NCI-H2171 treated with DMSO at 0.1 percent for 48 hours (cell line): ENCODE measurements around the gene KIAA1328.
A peak's percentile ranks its signal among the peaks of the same experiment; 100 is the strongest.

ENCODE experiments used
- DNase-seq: peaks from one replicate; lab custom pipeline; 2025; lab: John Stamatoyannopoulos, UW

The KIAA1328 gene

DNA sequence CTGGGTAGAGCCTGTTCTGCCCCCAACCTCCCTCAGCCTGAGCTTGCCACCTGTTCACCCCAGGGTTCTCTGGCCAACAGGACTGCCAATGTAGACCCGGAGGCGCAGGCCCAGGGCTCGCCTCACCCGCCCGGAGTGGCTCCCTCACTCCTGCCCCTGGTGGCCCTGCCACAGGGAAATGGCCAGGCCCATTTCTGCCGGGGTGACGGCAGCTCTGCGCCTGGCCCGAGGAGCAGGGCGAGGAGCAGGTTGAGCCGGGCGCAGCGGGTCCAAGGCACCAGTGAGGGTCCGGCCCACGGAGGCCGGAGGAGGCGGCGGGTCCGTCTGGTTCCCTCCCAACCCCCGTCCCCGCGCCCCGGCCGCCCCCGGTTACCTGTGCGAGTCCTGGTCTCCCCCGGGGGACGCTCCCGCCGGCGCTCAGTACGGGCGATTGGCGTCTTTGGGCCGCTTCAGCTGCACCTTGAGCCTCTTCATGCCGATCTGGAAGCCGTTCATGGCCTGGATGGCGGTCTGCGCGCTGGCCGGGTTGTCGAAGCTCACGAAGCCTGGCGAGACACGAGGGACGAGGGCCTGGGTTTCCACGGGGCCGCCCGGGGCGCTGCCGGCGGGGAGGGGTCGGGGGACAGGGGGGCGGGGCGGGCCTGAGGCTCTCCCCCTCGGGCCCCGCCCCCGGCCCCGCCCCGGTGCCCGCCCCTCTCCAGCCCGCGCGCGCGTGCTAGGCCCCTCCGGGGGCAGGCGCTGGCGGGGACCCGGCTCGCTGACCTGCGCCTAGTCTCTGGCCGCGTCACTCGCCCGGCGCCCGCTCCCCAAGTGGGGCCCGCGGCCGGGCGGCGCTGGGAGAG lies 424.7 kb downstream of the KIAA1328 start:
- DNase-seq, result no peak

- DNase-seq, result peak; percentile 52
Measured at GRCh38 chr18:37254236-37254754, 425.4 kb downstream of the KIAA1328 start.

DNA sequence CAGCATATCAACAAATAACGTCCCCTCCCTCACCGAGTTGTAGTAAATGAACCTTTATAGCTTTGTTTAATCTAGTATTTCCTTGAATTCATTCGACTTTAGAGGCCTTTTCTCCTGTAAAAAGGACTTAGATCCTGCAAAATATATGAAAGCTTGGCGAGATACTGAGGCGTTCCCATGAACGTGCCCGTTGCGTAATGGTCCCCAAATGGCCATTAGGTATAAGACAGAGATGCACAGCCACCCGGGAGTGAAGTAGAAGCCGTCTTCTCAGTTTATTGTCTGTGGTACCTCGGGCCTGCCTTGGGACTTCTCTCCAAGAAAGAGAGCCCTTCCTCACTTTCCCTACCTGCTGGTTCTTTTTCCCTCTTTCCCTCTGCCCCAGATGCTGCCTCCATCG lies 426.0 kb downstream of the KIAA1328 start:
- no peak for DNase-seq

DNA sequence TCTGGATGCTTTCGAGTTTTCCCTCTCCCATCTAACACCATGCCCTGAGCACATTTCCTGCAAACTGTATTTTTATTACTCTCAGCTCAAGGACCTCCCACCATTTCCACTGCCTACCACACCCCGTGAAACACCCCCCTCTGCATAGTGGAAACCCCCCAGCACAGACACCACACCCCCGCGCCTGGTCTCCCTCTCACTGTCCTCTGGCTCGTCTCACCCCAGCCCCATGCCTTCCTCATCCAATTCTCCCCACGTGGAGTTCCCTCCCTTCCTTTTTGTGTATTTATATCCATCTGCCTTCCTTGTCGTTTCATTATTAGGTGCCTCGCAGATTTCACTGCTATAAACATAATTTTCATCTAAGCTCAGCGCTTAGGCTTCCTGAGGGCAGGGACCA lies 429.2 kb downstream of the KIAA1328 start:
- DNase-seq, result no peak

DNA sequence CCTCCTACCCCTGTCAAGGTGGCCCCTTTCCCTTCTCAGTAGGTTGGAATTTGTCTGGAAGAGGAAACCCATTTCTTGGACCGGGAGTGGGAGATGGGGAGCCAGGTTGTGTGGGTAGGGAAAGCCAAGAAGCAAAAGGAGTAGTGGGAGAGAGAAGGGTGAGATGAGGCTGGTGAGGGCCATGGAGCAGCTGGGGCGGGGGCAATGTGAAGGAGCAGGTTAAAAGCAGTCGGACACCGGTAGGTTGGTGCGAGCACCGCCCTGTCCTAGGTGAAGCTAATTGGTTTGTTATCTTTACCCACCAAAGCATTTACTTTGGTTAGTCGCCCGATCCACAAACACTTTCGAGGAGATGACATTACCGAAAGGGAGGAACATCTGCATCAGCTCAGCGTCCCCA lies 429.9 kb downstream of the KIAA1328 start:
- peak; percentile 76 for DNase-seq

GRCh38 chr18:37259711-37260110 lies 430.8 kb downstream of the KIAA1328 start:
- DNase-seq, result no peak

DNA sequence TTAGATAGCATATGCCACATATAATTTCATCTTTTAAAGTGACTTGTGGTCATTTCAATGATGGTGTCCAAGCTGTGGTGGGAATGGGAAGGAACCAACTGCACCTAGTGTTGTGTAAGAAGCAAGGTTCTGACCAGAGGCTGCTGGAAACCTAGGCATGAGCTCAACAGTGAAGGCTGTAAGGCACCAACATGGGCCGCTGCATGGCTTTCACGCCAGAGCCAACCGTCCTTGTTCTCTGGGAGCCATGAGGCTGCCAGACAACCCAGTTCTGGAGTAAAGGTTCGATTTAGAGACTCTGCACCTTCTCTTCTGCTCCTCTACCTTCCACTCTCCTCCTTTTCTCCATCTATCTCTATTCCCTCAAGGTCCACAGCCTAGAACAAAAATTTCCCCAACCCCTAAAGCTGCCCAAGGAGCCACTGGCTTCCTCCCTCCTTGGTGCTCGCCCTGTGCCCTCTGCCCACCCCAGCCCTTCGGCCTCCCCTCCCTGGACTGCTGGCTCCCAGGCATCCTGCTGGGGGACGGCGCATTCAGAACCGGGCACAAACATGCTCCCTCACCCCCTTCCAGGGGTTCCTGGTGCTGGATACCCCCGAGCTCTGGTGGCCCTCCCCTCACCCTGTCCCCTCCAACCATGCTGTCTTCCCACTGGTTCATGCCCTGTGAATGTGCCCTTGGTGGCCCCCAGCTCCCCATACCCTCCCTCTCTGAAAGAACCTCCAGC lies 431.6 kb downstream of the KIAA1328 start:
- DNase-seq, result no peak

DNA sequence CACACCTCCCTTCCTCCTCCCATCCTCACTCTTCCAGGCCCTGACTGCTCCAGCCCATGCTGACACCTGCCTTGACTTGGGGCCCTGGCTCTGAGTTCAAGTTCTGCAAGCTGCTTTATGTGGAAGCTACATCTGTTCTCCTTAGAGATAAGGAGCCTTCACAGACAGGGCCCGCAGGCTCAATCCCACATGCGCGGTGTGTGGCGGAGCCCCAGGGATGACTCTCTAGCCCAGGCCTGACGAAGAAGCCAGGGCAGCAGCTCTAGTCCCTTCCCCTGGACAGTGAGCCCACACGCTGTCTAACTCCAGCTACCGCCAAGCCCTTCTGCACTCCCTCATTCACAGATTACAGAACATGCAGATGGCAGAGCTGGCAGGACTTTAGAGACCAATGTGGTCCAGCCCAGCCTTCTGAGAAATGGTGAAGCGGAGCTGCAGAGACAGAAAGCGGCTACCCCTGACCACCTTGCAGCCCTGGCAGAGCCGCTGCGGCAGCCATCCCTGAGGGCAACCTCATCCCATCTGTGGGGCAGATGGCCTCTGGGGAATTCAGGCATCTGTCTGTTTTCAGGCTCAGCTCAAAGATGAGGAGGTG lies 432.4 kb downstream of the KIAA1328 start:
- peak; percentile 78 for DNase-seq

DNA sequence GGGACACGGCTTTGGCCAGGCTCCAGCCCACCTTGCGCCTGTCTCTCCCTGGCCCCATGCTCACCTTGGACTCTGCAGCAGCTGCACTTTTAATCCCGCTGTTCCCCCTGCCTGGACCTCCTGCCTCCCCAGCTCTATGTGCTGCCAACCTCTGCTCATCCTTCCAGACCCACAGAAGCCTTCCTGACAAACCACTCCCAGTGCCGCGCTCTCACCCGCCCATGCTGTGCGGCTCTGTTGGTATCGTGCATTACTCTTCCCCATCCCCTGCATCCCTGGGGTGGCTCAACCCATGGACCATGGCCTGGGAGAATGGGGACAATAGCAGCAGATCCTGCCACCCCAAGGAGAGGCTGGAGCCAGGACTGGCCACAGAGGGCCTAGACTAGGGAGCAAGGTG lies 433.1 kb downstream of the KIAA1328 start:
- DNase-seq, result no peak

- no peak for DNase-seq
Measured at GRCh38 chr18:37264956-37265355, 436.0 kb downstream of the KIAA1328 start.

DNA sequence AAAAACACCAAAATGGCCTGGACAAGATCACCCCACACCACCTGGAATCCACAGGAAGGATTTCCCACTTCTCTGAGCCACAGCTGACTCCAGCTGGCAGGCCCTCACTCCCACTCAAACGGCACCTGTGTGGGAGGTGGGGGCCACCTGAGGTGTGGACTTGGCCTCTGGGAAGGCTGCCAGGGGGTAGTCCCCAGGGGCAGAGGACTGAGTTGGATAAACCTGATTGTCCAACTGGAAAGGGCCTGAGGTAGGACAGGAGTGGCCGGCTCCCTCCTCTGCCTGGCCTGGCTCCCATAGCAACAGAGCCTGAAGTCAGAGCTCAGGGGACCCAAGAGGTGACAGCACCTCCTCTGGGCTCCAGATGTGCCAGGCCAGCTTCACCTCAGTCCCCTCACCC lies 436.5 kb downstream of the KIAA1328 start:
- no peak for DNase-seq

- no peak for DNase-seq
Measured at GRCh38 chr18:37266290-37266689, 437.4 kb downstream of the KIAA1328 start.

GRCh38 chr18:37270038-37270665 lies 441.2 kb downstream of the KIAA1328 start:
- no peak for DNase-seq

DNA sequence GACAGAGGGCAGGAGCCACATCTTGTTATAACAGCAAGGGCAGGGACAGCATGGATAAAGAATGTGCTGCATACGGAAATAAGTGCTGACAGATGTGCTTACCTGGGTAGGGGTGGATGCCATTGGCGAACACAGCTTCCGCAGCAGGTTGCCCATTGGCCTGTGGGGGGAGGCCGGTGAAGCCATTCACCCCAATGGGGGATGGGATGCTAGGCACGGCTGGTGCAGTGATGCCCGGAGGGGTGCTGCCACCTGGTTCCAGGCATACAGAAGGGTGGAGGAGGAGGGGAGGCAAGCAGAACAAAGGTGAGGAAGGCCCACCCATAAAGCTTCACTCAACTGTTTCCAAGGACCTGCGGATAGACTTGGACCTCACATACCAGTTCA lies 441.7 kb downstream of the KIAA1328 start:
- no peak for DNase-seq

GRCh38 chr18:37272226-37272625 lies 443.3 kb downstream of the KIAA1328 start:
- peak; percentile 90 for DNase-seq

DNA sequence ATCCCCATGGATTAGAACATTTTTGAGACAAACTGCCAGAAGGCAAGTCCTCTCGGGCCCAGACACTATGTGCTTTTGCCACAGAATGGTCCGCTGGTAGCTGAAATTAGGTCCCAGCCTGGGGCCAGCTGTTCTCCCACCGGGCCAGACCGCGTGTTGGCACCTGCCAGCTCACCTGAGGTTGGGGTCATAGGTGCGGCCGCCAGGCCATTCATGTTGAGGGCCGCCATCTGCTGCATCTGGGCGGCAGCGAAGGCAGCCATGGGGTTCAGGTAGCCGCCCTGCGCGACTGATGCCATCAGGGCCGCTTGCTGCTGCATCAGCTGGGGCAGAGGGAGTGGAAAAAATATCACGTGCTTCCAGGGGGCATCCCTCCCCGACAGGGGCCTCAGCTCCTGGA lies 443.9 kb downstream of the KIAA1328 start:
- DNase-seq, result no peak

DNA sequence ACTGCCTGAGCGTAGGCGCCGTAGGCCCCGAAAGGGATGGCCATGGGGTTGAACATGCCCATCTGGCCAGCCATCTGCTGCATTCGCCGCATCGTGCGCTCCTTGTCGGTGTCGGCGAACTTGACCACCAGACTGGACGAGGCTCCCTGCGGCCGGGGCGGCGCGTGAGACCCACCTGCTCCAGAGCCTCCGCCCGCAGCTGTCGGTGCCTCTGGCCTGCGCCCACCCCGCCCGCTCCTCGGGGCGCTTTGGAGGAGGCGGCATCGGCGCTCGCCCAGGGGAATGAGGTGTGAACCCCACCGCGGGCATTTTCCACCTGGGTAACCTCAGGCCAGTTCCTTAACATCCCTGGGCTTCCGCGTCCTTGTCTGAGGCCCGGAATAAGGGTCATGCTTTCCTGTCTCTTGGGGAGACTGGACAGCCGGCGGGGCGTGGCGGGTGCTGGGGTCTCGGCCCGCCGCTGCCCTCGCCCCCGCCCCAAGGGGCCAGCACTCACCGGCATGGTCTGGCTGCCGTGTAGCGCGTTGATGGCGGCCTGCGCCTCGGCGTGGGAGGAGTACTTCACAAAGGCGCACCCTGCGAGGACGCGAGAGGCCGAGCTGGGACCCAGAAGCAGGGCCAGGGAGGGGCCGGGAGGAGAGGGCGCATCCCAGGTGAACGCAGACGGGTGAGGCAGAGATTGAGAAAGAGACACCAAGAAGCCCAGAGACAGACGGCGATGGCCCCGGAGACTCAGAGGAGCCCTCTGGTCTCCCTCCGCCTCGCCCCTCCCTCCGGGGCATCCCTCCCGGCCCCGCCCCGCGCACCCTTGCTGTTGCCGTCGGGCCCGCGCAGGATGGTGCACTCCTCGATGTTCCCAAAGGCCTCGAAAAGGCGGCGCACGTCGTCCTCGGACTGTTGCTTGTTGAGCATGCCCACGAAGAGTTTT lies 445.6 kb downstream of the KIAA1328 start:
- DNase-seq, result no peak

DNA sequence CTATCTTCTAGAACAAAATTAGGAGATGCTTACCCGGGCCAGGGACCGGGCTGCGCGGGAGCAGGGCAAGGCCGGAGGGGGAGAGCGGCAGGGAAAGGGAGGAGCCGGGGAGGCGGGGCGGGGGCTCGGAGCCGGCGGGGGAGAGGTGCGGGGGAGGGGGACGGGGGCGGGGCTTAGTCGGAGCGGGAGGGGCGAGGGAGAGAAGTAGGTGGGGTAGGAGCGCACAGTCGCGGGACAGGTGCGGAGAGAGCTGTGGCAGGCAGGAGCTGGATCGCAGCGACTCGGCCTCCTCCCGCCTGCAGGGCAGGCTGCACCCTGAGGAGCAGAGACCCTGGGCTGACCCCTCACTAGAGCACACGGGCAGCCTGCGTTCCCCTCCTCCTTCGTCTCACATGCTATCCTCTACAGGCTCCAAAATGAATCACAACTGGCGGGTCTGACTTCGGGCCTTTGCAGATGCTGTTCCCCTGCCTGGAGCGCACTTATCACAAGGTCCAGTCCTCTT lies 446.4 kb downstream of the KIAA1328 start:
- no peak for DNase-seq

GRCh38 chr18:37276111-37276890 lies 447.4 kb downstream of the KIAA1328 start:
- peak; percentile 39 for DNase-seq

- DNase-seq, result no peak
Measured at GRCh38 chr18:37277804-37278203, 448.9 kb downstream of the KIAA1328 start.
